Measurements from ENCODE around the gene MTHFD2L. TPM values are rescaled to one million over a fixed set of nuclear protein-coding genes. Genes with fewer than 3 reads are reported as not detected.

Gene MTHFD2L
- total and polyA plus RNA-seq, 8 donors = 4.9 to 11.4 (median 6.8) TPM

GRCh38 chr4:74156521-74156920, 1.4 kb upstream of the MTHFD2L start:
- Histone ChIP-seq H3K9me3 (no peaks in the 10 kb centered on the region), H3K4me1 (peaks cover 5 to 17% (median 13%) of the 10 kb centered on the region in 3 donors), H3K36me3 (no peaks in the 10 kb centered on the region), H3K27ac (peak overlapping the region in 2 of 4 donors; percentile 91 to 94), H3K27me3 (no peaks in the 10 kb centered on the region), H3K4me3 (no peak overlapping the region)
- DNase-seq (no peak), ATAC-seq (no peak), FAIRE-seq (no peak)
- intact Hi-C loops (cut with DNase I) = no loop called here
- TF ChIP-seq, protein P1, sequence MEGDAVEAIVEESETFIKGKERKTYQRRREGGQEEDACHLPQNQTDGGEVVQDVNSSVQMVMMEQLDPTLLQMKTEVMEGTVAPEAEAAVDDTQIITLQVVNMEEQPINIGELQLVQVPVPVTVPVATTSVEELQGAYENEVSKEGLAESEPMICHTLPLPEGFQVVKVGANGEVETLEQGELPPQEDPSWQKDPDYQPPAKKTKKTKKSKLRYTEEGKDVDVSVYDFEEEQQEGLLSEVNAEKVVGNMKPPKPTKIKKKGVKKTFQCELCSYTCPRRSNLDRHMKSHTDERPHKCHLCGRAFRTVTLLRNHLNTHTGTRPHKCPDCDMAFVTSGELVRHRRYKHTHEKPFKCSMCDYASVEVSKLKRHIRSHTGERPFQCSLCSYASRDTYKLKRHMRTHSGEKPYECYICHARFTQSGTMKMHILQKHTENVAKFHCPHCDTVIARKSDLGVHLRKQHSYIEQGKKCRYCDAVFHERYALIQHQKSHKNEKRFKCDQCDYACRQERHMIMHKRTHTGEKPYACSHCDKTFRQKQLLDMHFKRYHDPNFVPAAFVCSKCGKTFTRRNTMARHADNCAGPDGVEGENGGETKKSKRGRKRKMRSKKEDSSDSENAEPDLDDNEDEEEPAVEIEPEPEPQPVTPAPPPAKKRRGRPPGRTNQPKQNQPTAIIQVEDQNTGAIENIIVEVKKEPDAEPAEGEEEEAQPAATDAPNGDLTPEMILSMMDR (IDR thresholded peaks at IDR 0.05) = no peak
- 67 to 70% methylated on average over 2 of the region's 2 CpGs for WGBS, 2 donors

DNA sequence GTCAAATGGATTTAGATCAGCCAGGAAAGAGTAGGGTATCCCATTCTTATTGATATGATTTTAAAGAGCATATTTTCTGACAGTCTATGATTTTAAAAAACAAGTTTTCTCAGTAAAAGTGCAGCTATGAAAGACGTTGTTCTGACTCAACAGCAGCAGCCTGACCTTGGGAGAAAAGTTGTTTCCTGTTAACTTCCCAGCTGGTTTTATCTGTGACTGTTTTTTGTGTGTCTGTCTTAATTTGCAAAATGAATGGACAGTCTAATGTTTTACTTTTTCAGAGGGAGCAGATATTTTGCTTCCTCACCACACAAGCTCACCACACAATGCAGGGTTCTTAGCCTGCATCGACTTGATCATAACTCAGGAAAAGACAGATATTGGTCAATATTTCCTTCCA, 764 bp upstream of the MTHFD2L start:
- Histone ChIP-seq H3K4me1 (peaks cover 5 to 18% (median 14%) of the 10 kb centered on the region in 3 donors), H3K27ac (peak overlapping the region; percentile 80 to 94 (median 88)), H3K27me3 (no peaks in the 10 kb centered on the region), H3K4me3 (peak overlapping the region in 3 of 4 donors; percentile 49 to 64 (median 55)), H3K9me3 (no peaks in the 10 kb centered on the region), H3K36me3 (no peaks in the 10 kb centered on the region)
- intact Hi-C loops (cut with DNase I) = no loop called here
- ATAC-seq (peak; percentile 2 to 34 (median 7)), FAIRE-seq (no peak), DNase-seq (no peak)
- TF ChIP-seq, protein P1 (IDR thresholded peaks at IDR 0.05) = no peak
- WGBS, 2 donors = 0 to 3% methylated on average over 2 of the region's 2 CpGs

DNA sequence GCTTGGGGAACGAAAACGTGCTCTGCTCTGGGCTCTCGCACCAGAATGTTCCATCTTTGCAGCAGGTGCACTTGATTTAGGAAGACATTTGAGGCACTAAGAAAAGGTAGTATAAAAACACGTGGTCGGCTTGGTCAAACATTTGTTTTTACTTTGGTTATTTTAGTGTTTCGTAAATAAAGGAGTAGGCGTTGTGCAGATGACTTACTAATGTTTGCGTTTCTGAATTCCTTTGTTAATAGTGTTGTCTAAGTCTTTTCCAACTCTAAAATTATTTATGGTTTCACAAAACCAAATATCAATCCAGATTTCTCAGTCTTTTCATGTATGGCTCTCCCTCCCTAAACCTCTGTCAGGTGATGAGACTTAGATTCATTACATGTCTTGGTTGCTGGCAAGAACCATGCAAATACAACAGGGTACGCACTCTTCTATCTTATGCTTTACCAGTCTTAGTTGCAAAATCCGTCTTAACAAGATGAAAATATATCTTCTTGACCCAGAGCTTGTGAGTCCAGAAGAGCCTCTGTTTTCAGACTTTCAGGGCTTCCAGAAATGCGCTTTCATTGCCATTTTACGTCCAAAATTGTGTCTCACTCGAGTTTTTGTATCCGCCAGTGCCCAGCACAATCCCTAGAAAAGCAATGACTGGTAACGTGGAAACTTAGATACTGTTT, 686 bp downstream of the MTHFD2L start:
- TF ChIP-seq, protein P1 (IDR thresholded peaks at IDR 0.05) = no peak
- DNase-seq = no peak
- Histone ChIP-seq H3K27me3 (no peaks in the 10 kb centered on the region), H3K27ac (peak overlapping the region; percentile 80 to 94 (median 88)), H3K4me3 (peak overlapping the region; percentile 36 to 64 (median 52)), H3K36me3 (no peaks in the 10 kb centered on the region), H3K4me1 (peaks cover 5 to 18% (median 14%) of the 10 kb centered on the region in 3 donors), H3K9me3 (no peaks in the 10 kb centered on the region)
- no peak for FAIRE-seq
- 7 to 9% methylated on average over 15 of the region's 15 CpGs for WGBS, 2 donors
- intact Hi-C loops (cut with DNase I) = no loop called here
- no peak for ATAC-seq

DNA sequence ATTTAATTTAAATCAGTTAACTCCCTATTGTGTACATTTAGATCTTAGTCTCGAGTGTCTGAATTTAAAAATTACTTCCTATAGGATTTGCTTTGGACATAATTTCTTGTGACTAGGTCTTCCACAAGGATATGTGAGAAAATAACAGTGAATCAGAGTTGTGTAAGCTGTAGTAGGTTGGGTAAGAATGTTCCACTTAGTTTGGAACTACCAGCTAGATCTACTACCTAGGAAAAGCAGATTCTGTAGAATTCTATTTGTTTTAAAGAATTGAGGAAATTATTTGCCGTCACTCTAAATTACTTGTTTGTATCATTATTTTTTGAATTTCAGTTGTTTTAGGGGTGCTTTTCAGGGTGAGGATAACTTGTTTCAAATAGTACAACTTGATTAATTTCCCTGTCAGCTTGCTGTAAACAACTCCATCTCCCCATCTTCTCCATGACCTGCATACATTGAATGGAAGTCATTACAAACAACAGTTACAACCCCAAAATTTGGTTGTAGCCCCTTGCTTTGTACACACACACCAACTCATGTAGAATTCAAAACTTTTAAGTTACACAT, 1.3 kb downstream of the MTHFD2L start:
- no peaks in the 10 kb centered on the region for H3K9me3 ChIP-seq
- FAIRE-seq (no peak), ATAC-seq (no peak), DNase-seq (no peak)
- H3K27ac ChIP-seq = no peak overlapping the region
- no peaks in the 10 kb centered on the region for H3K27me3 ChIP-seq
- no peaks in the 10 kb centered on the region for H3K36me3 ChIP-seq
- WGBS, 2 donors = 40 to 45% methylated on average over 2 of the region's 2 CpGs
- intact Hi-C loops (cut with DNase I) = no loop called here
- H3K4me1 ChIP-seq = peaks cover 5 to 18% (median 14%) of the 10 kb centered on the region in 3 donors
- H3K4me3 ChIP-seq = peak overlapping the region in 2 of 4 donors; percentile 55 to 64
- TF ChIP-seq, protein P1 (IDR thresholded peaks at IDR 0.05) = no peak

All from pancreas (tissue), 10 donors.